HG03064 (cell line): Measurements from ENCODE around the gene ZNF549.
"Not testable (repeated sequence)": the region's sequence is repeated elsewhere in the genome, so short reads cannot be mapped to it uniquely, and the experiment has no call there.

Source experiments
- ATAC-seq: cut with Tn5 transposase; IDR thresholded peaks from one replicate; pipeline ENCODE4 v1.9.1; 2021; ENCODE audit warnings: low read depth; ENCODE audit not compliant: unreplicated experiment

Gene ZNF549

DNA sequence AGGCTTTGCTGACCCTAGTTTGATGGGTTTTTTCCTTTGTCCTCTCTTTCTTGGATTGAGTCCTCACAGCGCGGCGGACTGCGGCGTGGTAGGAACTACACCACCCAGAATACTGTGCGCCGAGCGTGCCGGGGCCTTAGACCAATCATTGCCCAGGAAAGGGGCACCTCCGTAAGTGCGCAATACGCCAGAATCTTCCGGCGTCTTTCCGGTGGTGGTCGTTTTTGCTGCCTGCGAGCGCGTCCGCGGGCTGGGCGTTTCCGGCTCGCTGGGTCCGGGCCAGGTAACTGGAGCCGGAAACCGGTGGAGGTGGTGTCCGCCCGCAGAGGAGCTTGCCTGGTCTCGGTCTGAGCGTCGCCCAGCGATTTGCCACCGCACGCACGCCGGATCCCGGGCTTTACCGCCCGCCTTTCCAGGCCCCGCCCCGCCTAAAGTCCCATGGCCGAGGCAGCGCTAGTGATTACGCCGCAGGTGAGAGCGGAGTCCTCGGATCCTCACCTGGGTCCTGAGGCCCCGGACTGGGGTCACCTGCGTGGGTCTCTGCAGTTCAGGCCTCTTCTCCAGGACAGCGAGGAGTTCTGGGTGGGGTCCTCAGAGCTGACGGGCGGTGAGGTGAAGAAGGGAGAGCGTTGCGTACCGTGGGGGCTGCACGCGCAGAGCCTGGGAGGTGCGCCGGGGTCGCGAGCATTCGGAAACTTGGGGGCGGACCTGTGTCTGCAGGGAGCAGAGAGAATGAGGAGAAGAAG, at the start of gene ZNF549:
TSS of gene ZNF549 (plus strand) at position 221 of the 746 bp plus-strand sequence. CDS start at position 439, 218 bp downstream.
- peak; percentile 97 for ATAC-seq

DNA sequence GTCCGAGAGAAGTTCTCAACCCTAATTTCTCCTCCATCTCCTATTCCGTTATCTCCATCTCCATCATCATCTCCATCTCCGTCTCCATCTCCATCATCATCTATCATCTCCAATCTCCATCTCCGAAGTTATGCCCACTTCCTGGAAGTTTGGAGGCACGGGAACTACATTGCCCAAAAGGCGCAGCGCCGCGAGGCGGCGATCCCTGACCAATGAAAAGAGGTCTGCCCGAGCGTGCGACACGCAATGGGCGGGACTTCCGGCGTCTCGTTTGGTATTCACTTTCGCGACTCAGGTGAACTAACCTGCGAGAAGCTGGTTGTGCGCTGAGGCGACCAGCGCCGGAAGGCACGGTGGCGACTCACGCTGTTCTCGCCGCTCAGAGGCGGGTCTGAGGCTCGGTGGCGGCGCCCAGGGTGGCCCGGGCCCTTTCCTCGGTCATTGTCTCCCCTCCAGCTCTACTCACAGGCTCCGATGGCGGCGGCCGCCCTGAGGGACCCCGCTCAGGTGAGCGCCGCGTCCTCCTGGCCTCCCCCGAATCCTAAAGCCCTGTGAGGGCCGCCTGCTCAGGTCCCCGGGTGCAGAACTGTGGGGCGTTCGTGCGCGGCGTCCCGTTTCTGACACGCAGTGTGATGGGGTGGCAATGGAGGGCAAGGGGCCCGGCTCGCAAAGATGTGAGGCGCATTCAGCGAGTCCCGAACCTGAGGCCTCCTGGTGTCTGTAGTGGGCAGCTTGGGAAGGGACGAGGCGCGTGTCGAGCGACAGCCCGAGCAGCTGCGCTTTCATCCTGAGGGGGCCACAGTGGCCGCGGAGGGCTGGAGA, 39.5 kb upstream of the ZNF549 start, which contains the start of gene ZNF419:
TSS of gene ZNF419 (plus strand) at position 274 of the 822 bp plus-strand sequence. CDS start at position 475, 201 bp downstream.
- ATAC-seq, result peak; percentile 88

- not testable (repeated sequence) for ATAC-seq
These were observed 38.9 kb upstream of the ZNF549 start for GRCh38 chr19:57488299-57488644.

DNA sequence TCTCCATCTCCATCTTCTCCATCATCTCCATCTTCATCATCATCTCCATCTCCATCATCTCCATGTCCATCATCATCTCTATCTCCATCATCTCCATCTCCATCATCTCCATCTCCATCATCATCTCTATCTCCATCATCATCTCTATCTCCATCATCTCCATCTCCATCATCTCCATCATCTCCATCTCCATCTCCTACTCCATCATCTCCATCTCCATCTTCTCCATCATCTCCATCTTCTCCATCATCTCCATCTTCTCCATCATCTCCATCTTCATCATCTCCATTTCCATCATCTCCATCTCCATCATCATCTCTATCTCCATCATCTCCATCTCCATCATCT, 27.9 kb upstream of the ZNF549 start:
- not testable (repeated sequence) for ATAC-seq

DNA sequence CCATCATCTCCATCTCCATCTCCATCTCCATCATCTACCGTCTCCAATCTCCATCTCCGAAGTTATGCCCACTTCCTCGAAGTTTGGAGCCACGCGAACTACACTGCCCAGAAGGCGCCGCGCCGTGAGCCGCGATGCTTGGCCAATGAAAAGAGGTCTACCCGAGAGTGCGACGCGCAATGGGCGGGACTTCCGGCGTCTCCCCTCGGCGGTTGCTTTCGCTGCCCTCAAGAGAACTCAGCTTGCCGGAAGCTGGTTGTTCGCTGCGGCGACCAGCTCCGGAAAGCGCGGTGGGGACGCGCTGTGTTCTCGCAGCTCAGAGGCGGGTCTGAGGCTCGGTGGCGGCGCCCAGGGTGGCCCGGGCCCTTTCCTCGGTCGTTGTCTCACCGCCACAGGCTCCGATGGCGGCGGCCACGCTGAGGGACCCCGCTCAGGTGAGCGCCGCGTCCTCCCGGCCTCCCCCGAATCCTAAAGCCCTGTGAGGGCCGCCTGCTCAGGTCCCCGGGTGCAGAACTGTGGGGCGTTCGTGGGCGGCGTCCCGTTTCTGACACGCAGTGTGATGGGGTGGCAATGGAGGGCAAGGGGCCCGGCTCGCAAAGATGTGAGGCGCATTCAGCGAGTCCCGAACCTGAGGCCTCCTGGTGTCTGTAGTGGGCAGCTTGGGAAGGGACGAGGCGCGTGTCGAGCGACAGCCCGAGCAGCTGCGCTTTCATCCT, 27.3 kb upstream of the ZNF549 start, which contains the start of gene ZNF773:
TSS of gene ZNF773 (plus strand) at position 259 of the 716 bp plus-strand sequence. CDS start at position 402, 143 bp downstream.
- ATAC-seq, result peak; percentile 97

DNA sequence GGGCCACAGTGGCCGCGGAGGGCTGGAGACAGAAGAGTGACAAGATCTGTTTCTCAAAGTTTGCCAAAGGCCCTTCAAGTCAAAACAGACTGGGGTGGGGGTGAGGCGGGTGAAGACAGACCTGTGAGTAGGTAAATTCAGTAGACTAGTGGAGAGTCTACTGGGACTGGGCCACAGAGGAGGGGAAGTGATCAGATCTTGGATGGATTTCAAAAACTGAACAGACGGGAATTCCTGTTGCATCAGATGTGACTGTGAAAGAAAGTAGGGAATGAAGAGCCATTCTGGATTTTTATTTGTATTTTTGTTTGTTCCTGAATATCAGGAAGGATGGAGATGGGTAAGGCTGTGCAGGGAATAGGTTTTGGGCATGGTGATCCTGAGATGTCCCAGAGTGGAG, 26.8 kb upstream of the ZNF549 start:
- not testable (repeated sequence) for ATAC-seq

GRCh38 chr19:57506163-57506562, 21.0 kb upstream of the ZNF549 start:
- no peak for ATAC-seq

DNA sequence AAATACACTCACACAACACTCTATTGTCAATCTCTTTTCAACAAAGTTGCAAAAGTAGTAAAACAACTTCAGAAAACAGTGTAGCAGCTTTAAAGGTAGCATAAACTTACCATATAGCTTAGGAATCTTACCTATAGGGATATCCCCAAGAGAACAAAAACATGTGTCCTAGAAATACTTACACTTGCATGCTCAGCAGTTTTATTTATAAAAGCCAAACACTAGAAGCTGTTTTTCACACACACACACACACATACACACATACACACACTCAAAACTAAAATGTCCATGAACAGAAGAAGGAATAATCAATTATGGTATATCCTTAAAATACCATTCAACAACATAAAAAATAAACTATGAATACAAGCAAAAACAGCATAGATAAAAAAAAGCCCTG, 15.7 kb upstream of the ZNF549 start:
- ATAC-seq, result no peak

GRCh38 chr19:57512845-57513244, 14.3 kb upstream of the ZNF549 start:
- no peak for ATAC-seq

GRCh38 chr19:57515255-57515654, 11.9 kb upstream of the ZNF549 start:
- ATAC-seq, result no peak

DNA sequence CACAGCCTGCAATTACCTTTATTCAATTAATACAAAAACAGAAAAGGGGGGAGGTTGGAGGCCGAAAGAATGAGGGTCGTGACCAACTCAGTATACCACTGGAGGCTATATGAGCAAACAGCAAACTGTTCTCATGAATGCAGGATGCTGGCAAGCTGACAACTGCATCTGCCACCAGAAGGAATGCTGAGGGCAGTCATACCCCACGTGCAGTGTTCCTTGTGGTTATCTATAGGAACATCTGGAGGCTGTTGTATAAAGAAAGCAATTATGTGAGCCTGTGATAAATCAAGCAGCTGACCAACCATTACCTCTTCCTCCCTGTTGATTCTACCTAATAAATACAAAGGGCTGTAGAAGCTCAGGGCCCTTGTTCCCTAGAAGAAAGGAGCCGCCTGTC, 9.1 kb upstream of the ZNF549 start:
- not testable (repeated sequence) for ATAC-seq

GRCh38 chr19:57537953-57538547, 10.9 kb downstream of the ZNF549 start:
- no peak for ATAC-seq

- ATAC-seq, result no peak
These were observed 19.4 kb downstream of the ZNF549 start for GRCh38 chr19:57546513-57546912.

DNA sequence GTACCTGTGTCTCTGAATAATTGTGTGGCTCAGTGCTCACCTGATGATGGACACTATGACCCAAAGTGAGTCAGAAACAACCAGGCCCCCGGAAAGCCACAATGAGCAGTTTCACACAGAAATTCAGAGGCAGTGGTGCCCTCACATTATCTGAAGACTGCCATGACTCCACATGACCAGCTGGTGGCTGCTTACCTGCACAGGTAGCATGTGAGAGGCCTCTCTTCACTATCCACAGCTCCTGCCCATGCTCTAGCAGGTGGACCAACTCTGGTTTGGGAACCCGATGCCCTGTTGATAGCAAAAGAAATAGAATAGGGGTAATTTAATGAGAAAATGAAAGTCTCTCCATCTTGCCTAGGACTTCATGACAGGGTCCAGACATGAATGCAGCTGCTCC, 25.3 kb downstream of the ZNF549 start:
- no peak for ATAC-seq

- ATAC-seq, result no peak
These were observed 30.5 kb downstream of the ZNF549 start for GRCh38 chr19:57557659-57558058.

- ATAC-seq, result no peak
These were observed 31.4 kb downstream of the ZNF549 start for GRCh38 chr19:57558525-57558924.

DNA sequence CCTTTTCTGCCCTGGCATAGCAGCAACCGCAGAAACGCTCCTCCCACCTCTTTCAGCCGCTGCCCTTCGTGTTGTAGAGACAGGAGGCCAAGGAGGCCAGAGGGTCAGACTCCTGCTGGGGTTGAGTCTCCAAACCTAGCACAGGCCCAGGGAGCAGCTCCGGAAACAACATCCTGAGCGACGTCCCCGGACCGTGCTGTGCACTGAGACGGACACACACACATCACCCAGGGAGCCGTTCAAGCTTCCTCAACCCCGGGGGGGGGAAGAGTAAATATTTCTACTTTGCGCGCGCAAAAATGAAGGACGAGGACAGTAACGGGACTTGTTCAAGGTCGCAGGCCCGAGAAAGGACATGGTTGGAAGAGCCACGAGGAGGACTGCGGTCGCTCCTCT, 31.9 kb downstream of the ZNF549 start:
- ATAC-seq, result no peak

GRCh38 chr19:57559404-57560025, 32.4 kb downstream of the ZNF549 start, which contains the start of gene ZNF550:
Gene ZNF550, minus strand, starts transcription at chr19:57559863. Its CDS starts 181 bp downstream, at chr19:57559682.
- peak; percentile 91 for ATAC-seq

GRCh38 chr19:57560049-57560491, 32.9 kb downstream of the ZNF549 start:
- no peak for ATAC-seq

GRCh38 chr19:57563547-57563946, 36.4 kb downstream of the ZNF549 start:
- no peak for ATAC-seq
